ENCODE measurements around the gene ZNF548. TPM values are rescaled to one million over a fixed set of nuclear protein-coding genes. Genes with fewer than 3 reads are reported as not detected.

The ZNF548 gene
- polyA plus RNA-seq, 3 donors from 2014 or later = 13.4 to 16.1 (median 15.9) TPM

Other genes with a start within 250 kb of the ZNF548 start
- not detected for gene ZIM3, start 244.7 kb upstream of the ZNF548 start, polyA plus RNA-seq
- gene DUXA, start 222.4 kb upstream of the ZNF548 start, polyA plus RNA-seq = not detected
- gene ZNF264, start 198.4 kb upstream of the ZNF548 start, polyA plus RNA-seq = 10 to 100 TPM; 13.3 to 17.3 (median 14.8) TPM
- 1 to 10 TPM in 2 of 3 donors, not detected in 1; 1.8 to 2.5 TPM for gene AURKC, start 158.8 kb upstream of the ZNF548 start, polyA plus RNA-seq
- 1 to 10 TPM; 1.9 to 3.0 (median 2.9) TPM for gene ZNF805, start 149.2 kb upstream of the ZNF548 start, polyA plus RNA-seq
- 1 to 10 TPM; 1.1 to 7.0 (median 4.3) TPM for gene ZNF460, start 109.4 kb upstream of the ZNF548 start, polyA plus RNA-seq
- 1 to 10 TPM; 2.1 to 4.6 (median 2.5) TPM for gene ZNF543, start 69.4 kb upstream of the ZNF548 start, polyA plus RNA-seq
- gene ZNF304, start 38.6 kb upstream of the ZNF548 start, polyA plus RNA-seq = 1 to 10 TPM; 1.2 to 3.7 (median 2.0) TPM
- gene TRAPPC2B, start 26.3 kb upstream of the ZNF548 start, polyA plus RNA-seq = 10 to 100 TPM; 22.4 to 33.6 (median 30.9) TPM
- gene ZNF547, start 26.3 kb upstream of the ZNF548 start, polyA plus RNA-seq = 1 to 10 TPM in 1 of 3 donors, under 1 TPM in 2; 0.54 to 2.1 (median 0.61) TPM
- 1 to 10 TPM; 4.2 to 5.4 (median 4.3) TPM for gene ZNF17, start 21.3 kb downstream of the ZNF548 start, polyA plus RNA-seq
- gene ZNF749, start 45.5 kb downstream of the ZNF548 start, polyA plus RNA-seq = 10 to 100 TPM in 2 of 3 donors, 1 to 10 TPM in 1; 4.1 to 41.0 (median 27.0) TPM
- gene VN1R1, start 67.3 kb downstream of the ZNF548 start, polyA plus RNA-seq = not detected
- gene ZNF772, start 87.7 kb downstream of the ZNF548 start, polyA plus RNA-seq = 1 to 10 TPM in 2 of 3 donors, not detected in 1; 2.2 to 2.3 TPM
- 1 to 10 TPM; 1.4 to 5.8 (median 2.1) TPM for gene ZNF419, start 97.9 kb downstream of the ZNF548 start, polyA plus RNA-seq
- gene ZNF773, start 110.1 kb downstream of the ZNF548 start, polyA plus RNA-seq = 10 to 100 TPM in 1 of 3 donors, 1 to 10 TPM in 2; 3.1 to 14.1 (median 3.3) TPM
- gene ZNF549, start 137.5 kb downstream of the ZNF548 start, polyA plus RNA-seq = 1 to 10 TPM; 3.1 to 7.1 (median 6.9) TPM
- 1 to 10 TPM; 1.5 to 7.9 (median 5.3) TPM for gene ZNF550, start 170.0 kb downstream of the ZNF548 start, polyA plus RNA-seq
- 1 to 10 TPM; 3.2 to 6.2 (median 4.1) TPM for gene ZNF416, start 189.1 kb downstream of the ZNF548 start, polyA plus RNA-seq
- 1 to 10 TPM; 4.0 to 8.9 (median 5.5) TPM for gene ZIK1, start 194.3 kb downstream of the ZNF548 start, polyA plus RNA-seq
- 1 to 10 TPM; 2.9 to 8.0 (median 5.2) TPM for gene ZNF530, start 210.0 kb downstream of the ZNF548 start, polyA plus RNA-seq
- gene ZNF134, start 224.4 kb downstream of the ZNF548 start, polyA plus RNA-seq = 10 to 100 TPM; 12.8 to 13.9 (median 13.1) TPM
- gene ZNF211, start 243.3 kb downstream of the ZNF548 start, polyA plus RNA-seq = 10 to 100 TPM; 10.2 to 26.4 (median 20.5) TPM

All from immature natural killer cell (primary cell).